ENCODE data around the gene MAML2. TPM values are rescaled to one million over a fixed set of nuclear protein-coding genes. Genes with fewer than 3 reads are reported as not detected.
"Not testable (repeated sequence)": the region's sequence is repeated elsewhere in the genome, so short reads cannot be mapped to it uniquely, and the experiment has no call there.

The MAML2 gene
- total RNA-seq, 2 experiments from 2014 or later, result 11.8 to 12.5 TPM

GRCh38 chr11:96287822-96288439 is 55.1 kb downstream of the MAML2 start:
- no peak for DNase-seq
- Mint-ChIP-seq H3K4me3 (peak overlapping the region; percentile 16), H3K36me3 (ENCODE audit: low read depth) (peaks cover 34% of the 10 kb centered on the region), H3K27ac (peak overlapping the region; percentile 73), H3K27me3 (no peaks in the 10 kb centered on the region), H3K4me1 (ENCODE audit: low read depth) (peaks cover 89% of the 10 kb centered on the region), H3K9me3 (peaks cover 10% of the 10 kb centered on the region)
- intact Hi-C loops (cut with micrococcal nuclease), result no loop called here
- TF ChIP-seq CTCF (IDR thresholded peaks at IDR 0.05), result no peak
- POLR2A ChIA-PET, result interaction anchor here (0.7 to 2.6 kb wide), 6 partner anchors 18 to 84 kb away, joined by 3 to 11 read pairs (median 4); partner anchors contain the start of gene MAML2
- CTCF ChIA-PET, result interaction anchor here (0.6 to 6.7 kb wide), 3 partner anchors 49 to 61 kb away, joined by 3 to 43 read pairs (median 3); partner anchors contain the start of gene MAML2
- ATAC-seq, result no peak

GRCh38 chr11:96285985-96286384 is 57.0 kb downstream of the MAML2 start:
- Mint-ChIP-seq H3K9me3 (peaks cover 10% of the 10 kb centered on the region), H3K4me1 (ENCODE audit: low read depth) (peaks cover 88% of the 10 kb centered on the region), H3K36me3 (ENCODE audit: low read depth) (peaks cover 33% of the 10 kb centered on the region)
- ChIA-PET POLR2A (interaction anchor here (2.6 kb wide), 1 partner anchor 56 kb away, joined by 11 read pairs; the partner anchor contains the start of gene MAML2), CTCF (interaction anchor here (1.3 to 6.7 kb wide), 3 partner anchors 9 to 56 kb away, joined by 3 to 43 read pairs (median 5); partner anchors contain the start of gene MAML2)
- H3K27me3 Mint-ChIP-seq; H3K4me3 Mint-ChIP-seq; ATAC-seq; intact Hi-C loops (cut with micrococcal nuclease); DNase-seq; H3K27ac Mint-ChIP-seq: not testable (repeated sequence)

GRCh38 chr11:96284917-96285316 is 58.1 kb downstream of the MAML2 start:
- ChIA-PET POLR2A (interaction anchor here (0.8 to 1.9 kb wide), 2 partner anchors 17 to 30 kb away, joined by 3 to 4 read pairs; no protein-coding TSS in a partner anchor), CTCF (interaction anchor here (6.7 kb wide), 1 partner anchor 57 kb away, joined by 43 read pairs; the partner anchor contains the start of gene MAML2)
- no peak for DNase-seq
- peak; percentile 57 for ATAC-seq
- intact Hi-C loops (cut with micrococcal nuclease), result loop anchor here (5.0 kb wide), 1 partner anchor 38 kb away; no protein-coding TSS in a partner anchor
- TF ChIP-seq CTCF (IDR thresholded peaks at IDR 0.05), result no peak
- H3K27ac Mint-ChIP-seq, result peak overlapping the region; percentile 48
- peaks cover 86% of the 10 kb centered on the region for H3K4me1 Mint-ChIP-seq (ENCODE audit: low read depth)
- no peaks in the 10 kb centered on the region for H3K27me3 Mint-ChIP-seq
- H3K4me3 Mint-ChIP-seq, result no peak overlapping the region
- H3K36me3 Mint-ChIP-seq (ENCODE audit: low read depth), result peaks cover 27% of the 10 kb centered on the region
- H3K9me3 Mint-ChIP-seq, result peaks cover 10% of the 10 kb centered on the region

GRCh38 chr11:96284401-96284800 is 58.6 kb downstream of the MAML2 start:
- ATAC-seq (no peak), DNase-seq (no peak)
- ChIA-PET POLR2A (interaction anchor here (0.8 to 1.9 kb wide), 2 partner anchors 17 to 29 kb away, joined by 3 to 4 read pairs; no protein-coding TSS in a partner anchor), CTCF (interaction anchor here (6.7 kb wide), 1 partner anchor 57 kb away, joined by 43 read pairs; the partner anchor contains the start of gene MAML2)
- H3K4me3 Mint-ChIP-seq, result no peak overlapping the region
- H3K27ac Mint-ChIP-seq, result no peak overlapping the region
- H3K36me3 Mint-ChIP-seq (ENCODE audit: low read depth), result peaks cover 27% of the 10 kb centered on the region
- peaks cover 85% of the 10 kb centered on the region for H3K4me1 Mint-ChIP-seq (ENCODE audit: low read depth)
- no peak for TF ChIP-seq CTCF (IDR thresholded peaks at IDR 0.05)
- intact Hi-C loops (cut with micrococcal nuclease), result loop anchor here (5.0 kb wide), 1 partner anchor 37 kb away; no protein-coding TSS in a partner anchor
- no peaks in the 10 kb centered on the region for H3K27me3 Mint-ChIP-seq
- H3K9me3 Mint-ChIP-seq, result peaks cover 10% of the 10 kb centered on the region

GRCh38 chr11:96282625-96283220 is 60.3 kb downstream of the MAML2 start:
- Mint-ChIP-seq H3K4me3 (no peak overlapping the region), H3K27ac (peak overlapping the region; percentile 43), H3K36me3 (ENCODE audit: low read depth) (peaks cover 25% of the 10 kb centered on the region), H3K27me3 (no peaks in the 10 kb centered on the region), H3K4me1 (ENCODE audit: low read depth) (peaks cover 88% of the 10 kb centered on the region), H3K9me3 (peaks cover 10% of the 10 kb centered on the region)
- ChIA-PET CTCF (interaction anchor here (0.8 to 5.5 kb wide), 3 partner anchors 40 to 60 kb away, joined by 3 to 29 read pairs (median 3); partner anchors contain the start of gene MAML2), POLR2A (no interaction called here)
- intact Hi-C loops (cut with micrococcal nuclease), result loop anchor here (5.0 kb wide), 1 partner anchor 35 kb away; no protein-coding TSS in a partner anchor
- DNase-seq, result no peak
- TF ChIP-seq CTCF (IDR thresholded peaks at IDR 0.05), result no peak
- no peak for ATAC-seq

Data from activated CD8-positive, alpha-beta T cell treated with anti-CD3 and anti-CD28 coated beads for 36 hours (primary cell).